Endometrial microvascular endothelial cells (primary cell): ENCODE data around the gene CBFB. TPM values are rescaled to one million over a fixed set of nuclear protein-coding genes. Genes with fewer than 3 reads are reported as not detected.
"Not testable (repeated sequence)": the region's sequence is repeated elsewhere in the genome, so short reads cannot be mapped to it uniquely, and the experiment has no call there.

Experiments used
- in situ Hi-C: cut with HindIII; loops from 2 replicates; pipeline ENCODE4 v1.10.0; 2017; ENCODE audit warnings: low sequenced_read_pairs, low pct_unique_long_range_greater_than_20kb; ENCODE audit errors: inconsistent ontology term
- total RNA-seq: library from RNA; depleted of rRNA; stranded (reverse); fragments of >200 nt; gene quantifications from one replicate; pipeline ENCODE4 v1.2.3, GENCODE V29; 2015; ENCODE audit errors: inconsistent ontology term

The CBFB gene
- 78.1 TPM for total RNA-seq

- in situ Hi-C loops: no loop called here
Observed at GRCh38 chr16:67028696-67029253, at the start of gene CBFB. Gene CBFB (plus strand): TSS chr16:67029149. CDS start chr16:67029408, 259 bp downstream.

GRCh38 chr16:66983033-66983432 is 45.9 kb upstream of the CBFB start:
- in situ Hi-C loops: no loop called here

GRCh38 chr16:66984892-66985311 is 44.0 kb upstream of the CBFB start:
- in situ Hi-C loops: no loop called here

DNA sequence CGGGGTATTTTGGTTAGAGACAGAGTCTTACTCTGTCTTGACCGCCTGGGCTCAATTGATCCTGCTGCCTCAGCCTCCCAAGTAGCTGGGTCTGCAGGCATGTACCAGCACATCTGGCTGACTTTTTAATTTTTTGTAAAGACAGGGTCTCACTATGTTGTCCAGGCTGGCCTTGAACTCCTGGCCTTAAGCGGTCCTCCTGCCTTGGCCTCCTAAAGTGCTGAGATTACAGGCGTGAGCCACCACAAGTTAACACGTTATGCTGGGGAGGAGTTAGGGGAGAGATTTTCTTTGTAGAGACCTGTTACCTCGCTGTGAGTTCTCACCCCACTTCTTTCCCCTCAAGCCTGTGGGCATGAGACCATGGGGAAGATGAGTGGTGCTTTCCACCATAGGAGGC is 42.4 kb upstream of the CBFB start:
- in situ Hi-C loops: no loop called here

- in situ Hi-C loops: no loop called here
Observed at GRCh38 chr16:66988197-66988788, 40.7 kb upstream of the CBFB start, which contains the start of gene CES4A. Gene CES4A (plus strand): TSS chr16:66988589. CDS start chr16:66988773, 184 bp downstream.

DNA sequence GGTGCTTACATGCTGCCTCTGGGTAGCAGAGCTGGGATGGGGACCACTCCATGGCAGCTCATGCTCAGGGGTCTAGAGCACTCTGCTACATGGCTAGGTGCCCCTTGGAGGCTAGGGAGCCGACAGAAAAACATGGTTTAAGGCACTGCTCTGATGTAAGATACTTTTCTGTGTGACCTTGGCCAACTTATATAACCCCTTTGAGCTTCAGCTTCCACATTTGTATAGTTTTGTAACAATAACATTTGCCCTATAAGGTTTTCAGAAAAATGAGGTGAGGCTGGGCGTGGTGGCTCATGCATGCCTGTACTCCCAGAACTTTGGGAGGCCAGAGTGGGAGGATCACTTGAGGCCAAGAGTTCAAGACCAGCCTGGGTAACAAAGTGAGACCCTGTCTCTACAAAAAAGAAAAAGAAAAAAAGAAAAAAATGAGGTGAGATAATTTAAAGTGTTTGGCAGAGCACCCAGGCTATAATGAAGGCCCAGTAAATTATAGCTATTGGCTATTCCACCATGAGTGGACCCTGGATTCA is 37.3 kb upstream of the CBFB start:
- in situ Hi-C loops: no loop called here

- in situ Hi-C loops: not testable (repeated sequence)
Observed at GRCh38 chr16:66993558-66993957, 35.4 kb upstream of the CBFB start.

- in situ Hi-C loops: no loop called here
Observed at GRCh38 chr16:66996324-66996982, 32.5 kb upstream of the CBFB start.

DNA sequence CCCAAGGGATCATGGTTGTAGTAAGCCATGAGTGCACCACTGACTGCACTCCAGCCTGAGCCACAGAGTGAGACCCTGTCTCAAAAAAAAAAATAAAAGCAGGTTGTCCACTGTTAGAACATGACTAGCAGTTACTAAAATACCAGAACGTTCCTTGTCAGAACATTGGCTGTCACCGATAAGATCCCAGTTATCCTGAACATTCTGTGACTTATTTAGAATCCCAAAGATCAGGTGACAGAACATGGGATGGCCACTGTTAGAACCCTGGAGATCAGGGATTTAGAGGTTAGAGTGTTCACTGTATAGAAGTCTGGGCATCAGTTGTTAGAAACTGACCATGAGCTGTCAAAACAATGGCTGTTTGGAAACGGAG is 32.0 kb upstream of the CBFB start:
- in situ Hi-C loops: no loop called here

DNA sequence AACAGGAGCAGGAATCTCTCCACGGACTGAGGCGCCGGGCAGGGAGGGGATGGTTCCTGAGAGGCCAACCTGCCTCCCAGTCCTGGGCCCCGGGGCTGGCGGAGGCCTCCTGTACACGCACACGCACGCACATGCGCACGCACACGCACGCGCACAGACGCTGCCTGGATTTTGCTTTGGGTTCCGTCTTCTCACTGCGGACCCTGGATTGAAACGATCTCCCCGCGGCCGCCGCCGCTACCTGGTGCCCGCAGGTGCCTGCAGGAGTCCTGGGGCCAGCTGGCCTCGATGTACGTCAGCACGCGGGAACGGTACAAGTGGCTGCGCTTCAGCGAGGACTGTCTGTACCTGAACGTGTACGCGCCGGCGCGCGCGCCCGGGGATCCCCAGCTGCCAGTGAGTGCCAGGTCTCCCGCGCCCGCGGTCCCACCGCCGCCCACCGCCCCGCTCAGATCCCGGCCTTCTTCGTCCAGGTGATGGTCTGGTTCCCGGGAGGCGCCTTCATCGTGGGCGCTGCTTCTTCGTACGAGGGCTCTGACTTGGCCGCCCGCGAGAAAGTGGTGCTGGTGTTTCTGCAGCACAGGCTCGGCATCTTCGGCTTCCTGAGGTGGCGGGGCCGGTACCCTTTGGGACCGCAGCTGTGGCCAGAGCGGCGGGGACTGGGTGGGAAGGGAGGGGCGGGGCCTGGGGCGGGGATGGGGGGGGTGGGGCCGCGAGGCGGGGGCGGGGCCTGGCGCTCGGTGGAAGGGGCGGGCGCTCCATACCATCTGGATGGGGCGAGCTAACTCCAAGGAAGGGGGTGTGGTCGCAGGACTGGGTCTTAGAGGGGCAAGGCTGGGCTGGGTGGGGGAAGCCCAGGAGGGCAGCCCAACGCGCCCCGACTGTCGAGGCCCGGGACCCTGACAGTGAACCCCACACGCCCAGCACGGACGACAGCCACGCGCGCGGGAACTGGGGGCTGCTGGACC is 28.3 kb upstream of the CBFB start:
- in situ Hi-C loops: no loop called here

DNA sequence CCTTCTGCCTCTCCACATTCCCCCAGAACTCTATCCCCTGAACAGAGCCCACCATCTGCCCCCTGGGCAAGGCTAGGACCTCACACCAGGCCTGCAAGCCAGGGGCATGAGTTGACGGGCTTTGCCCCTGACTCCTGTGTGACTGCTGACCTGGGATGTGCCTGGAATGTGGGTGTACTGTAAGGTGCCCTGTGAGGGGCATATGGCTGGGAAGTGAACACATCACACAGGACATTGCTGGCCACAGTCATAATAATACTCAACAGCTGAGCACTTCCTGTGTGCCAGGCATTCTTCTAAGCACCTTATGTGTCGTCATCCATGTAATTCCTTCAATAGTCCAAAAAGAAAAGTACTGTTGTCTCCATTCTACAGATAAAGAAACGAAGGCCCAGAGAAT is 27.2 kb upstream of the CBFB start:
- in situ Hi-C loops: no loop called here

- in situ Hi-C loops: no loop called here
Observed at GRCh38 chr16:67006930-67007658, 21.9 kb upstream of the CBFB start.

DNA sequence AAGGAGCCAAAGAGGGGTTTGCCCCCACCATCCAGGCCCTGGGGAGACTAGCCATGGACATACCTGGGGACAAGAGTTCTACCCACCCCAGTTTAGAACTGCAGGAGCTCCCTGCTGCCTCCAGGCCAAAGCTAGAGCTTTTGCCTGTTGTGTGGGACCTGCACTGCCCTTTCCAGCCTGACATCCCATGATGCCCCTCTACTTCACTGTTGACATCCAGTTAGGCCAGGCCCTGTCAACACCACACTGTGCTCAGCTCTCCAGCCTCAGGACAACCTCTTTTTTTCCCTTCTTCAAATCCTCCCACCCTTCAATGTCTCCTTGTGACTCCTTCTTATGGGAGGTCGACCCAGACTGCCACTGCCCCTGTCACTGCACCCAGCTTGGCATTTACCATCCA is 19.8 kb upstream of the CBFB start:
- in situ Hi-C loops: no loop called here

GRCh38 chr16:67011274-67011673 is 17.7 kb upstream of the CBFB start:
- in situ Hi-C loops: no loop called here

DNA sequence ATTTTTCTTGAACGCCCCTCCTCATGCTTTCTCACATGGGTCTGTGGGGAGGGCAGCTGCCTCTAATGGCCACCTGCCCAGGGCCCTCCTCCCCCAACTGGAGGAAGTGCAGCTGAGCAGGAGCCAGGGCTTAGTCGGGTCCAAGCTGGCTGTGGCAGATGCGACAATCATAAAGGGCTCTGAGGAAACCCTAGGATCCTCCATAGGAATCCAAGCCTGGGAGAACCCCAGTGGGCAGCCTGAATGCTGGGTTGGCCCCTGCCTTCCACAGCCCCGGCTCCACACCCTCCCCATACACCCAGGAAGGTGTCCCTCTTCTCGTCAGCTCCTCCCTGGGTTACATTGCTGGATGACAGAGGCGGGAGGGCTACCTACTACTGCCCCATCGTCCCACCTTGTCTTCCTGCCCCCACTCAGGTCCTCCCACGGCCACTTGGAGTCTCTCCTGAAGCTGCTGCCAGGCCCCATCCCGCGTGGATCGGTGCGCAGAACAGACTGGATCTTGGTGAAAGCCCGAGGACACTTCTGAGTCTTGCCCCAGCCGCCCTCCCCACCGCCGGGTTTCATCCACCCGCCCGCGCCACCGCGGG is 15.6 kb upstream of the CBFB start:
- in situ Hi-C loops: no loop called here

DNA sequence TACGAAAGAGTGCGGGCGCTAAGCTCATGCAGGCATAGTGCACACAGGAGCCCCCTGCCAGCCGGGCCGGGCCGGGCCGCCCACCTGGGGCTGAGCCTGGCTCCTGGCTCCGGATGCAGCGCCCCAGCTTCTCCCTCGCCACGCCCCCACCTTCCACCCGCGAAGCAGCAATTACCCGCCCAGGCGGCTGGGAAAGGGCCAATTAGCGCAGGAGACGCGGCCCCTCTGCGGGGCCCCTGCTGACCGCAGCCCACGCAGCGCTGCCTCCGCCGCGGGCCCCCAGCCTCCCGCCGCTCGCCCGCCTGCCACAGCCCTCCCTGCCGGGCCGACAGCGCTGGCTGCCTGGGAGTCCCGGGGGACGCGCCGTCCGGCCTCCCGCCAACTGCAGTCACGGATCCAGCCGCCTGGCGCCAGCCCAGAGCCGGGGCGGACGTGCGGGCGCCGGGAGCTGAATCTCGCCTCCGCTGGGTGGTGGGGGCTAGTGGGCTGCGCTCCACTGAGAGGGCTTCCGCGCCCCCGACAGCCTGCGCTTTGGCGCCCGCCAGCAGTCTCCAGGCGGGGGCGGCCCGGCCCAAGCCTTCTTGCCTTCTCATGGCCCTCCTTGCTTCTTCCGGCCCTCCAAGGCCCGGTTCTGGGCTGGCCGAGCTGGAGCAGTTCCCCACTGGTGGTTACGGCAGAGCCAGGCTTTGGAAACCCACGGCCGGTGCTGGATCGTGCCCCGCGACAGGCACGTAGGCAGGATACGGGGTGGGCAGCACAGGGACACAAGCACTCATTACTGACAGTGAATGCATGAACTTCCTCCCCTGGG is 14.9 kb upstream of the CBFB start:
- in situ Hi-C loops: no loop called here

DNA sequence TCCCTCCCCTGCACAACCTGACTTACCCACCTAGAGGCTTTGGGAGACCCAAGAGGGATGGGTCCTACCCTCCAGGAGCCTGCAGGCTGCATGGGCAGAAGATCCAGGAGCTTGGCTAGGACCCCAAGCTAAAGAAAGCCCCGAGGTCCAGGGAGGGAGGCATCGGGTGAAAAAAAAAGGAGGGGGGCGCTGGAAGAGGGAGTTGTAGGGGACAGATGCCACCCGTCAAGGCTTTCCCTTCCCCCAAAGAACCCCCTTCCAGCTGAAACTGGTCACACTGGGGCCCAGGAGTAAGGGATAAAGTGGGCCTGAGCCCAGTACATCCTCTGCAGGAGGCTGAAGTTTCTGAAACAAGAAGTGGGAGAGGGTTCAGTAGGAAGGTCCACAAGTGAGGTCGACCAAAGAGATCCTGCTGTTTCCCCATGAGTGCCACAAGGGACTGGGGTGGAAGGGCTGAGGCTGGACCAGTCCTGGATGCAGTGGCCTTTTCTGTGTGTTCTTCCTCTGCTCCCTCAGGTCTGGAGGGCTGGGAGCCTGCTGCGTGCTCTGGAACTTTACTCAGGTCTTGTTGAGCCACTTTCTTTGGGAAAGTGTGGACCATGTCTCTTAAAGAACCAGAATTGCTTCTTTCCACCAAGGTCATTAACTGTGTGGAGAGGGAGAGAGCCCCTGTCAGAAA is 14.2 kb upstream of the CBFB start:
- in situ Hi-C loops: no loop called here
